Dedifferentiated amniotic fluid mesenchymal stem cell (primary cell): ENCODE measurements around the gene PARM1.
"Not testable (repeated sequence)": the region's sequence is repeated elsewhere in the genome, so short reads cannot be mapped to it uniquely, and the experiment has no call there.

Experiments used
- DNase-seq: peaks from one replicate; pipeline ENCODE4 v3.0.0-alpha.2; 2016; ENCODE audit errors: extremely low spot score

The PARM1 gene

DNA sequence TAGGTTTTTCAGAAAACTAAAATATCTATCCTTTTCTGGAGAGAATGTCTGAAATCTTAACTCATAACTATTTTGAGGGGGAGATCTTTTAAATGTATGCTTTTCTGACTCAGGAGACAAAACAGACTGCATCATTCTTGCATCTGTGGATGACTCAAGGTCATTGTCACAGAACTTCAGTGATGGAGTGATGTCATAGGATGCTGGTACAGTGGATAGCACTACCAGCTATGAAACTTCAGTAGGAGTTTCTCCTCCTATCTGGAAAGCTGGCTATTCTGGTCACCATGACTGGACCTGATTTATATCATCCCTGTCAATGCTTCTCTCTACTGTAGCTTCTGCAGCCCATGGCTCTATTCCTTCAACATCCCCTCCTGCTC, 50.3 kb downstream of the PARM1 start:
- DNase-seq, result no peak

DNA sequence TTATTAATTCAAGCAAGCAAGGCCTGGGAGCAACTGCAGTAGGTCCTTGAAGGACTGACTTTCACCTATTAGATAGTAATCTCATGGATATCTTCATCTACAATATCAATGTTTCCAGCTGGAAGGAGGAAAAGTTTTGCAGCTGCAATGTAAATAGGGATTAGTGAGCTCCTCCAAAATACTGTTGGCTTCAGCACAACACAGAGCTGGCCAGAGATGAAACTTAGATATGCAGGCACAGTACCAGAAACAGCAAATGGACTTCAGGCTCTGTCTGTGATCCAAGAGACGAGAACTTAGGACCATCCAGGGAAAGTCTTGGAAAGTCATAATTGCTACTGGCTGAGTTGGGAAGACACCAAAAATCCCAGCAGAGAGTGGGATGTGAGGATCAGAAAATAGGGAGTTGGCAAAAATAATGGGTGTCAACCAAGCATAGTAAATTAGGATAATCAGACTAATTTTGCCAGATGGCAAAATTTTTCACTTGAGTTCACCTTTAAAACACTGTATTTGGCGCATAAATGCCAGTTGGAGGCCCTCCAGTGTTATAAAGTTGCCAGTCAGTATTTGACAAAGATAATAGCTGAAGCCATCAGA, 57.5 kb downstream of the PARM1 start:
- DNase-seq, result no peak

DNA sequence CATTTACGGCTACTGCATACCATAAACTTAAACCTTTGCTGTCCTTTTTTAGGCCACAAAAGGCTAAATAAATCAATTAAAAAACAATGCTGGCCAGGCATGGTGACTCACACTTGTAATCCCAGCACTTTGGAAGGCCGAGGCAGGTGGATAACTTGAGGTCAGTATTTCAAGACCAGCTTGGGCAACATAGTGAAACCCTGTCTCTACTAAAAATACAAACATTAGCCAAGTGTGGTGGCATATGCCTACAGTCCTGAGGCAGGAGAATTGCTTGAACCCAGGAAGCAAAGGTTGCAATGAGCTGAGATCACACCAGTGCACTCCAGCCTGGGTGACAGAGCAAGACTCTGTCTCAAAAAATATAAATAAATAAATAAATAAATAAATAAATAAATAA, 61.5 kb downstream of the PARM1 start:
- DNase-seq, result not testable (repeated sequence)

DNA sequence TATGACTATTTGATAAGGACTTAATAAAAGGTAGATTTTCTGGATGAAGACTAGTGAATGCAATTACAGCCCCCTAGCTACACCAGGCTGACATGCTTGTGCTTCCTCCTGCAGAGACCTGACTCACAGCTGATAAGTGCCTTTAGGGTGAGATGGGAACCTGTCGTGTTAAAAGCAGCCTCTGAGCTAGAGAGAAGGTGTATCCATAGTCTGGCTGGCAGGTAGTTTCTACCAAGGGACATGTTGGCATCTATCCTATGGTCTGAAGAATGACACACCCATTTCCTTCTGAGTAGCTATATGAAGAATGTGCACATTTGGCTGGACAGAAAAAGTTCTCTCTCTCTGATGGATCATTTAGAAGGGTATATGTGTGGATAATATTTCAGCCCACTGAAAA, 64.1 kb downstream of the PARM1 start:
- no peak for DNase-seq

DNA sequence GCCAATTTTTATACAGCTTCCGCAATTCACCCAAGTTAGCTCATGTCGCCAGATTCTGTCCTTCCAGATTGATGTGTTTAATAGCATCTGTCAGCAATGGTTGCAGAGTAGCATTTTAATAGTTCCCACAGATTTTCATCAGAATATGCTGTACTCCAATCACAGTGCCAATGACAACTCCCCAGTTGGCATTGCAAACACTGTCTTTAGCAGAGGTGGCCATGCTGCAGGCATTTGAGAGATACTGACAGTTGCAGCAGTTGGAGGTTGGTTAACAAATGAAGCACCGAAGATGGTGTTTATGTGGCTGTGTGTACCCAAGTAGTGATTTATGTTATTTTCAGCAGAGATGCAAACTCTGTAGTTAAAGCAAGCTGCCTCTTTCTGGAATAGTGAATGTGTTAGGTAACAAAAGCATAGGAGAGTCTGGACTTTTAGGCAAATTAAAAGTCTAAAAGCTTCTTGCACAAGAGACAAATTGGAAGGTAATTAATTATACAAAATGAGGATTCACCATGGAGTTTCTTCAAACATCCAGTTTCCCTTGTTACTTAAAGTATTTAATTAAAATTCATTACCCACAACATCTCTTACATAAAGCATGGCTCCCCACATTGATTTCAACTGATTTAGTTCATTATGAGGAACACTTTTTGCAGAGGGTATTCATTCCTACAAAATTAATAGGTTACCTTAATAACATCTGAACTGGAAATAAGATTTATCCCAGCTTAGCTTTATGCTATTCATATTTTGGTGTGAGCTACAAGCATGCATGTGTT, 65.2 kb downstream of the PARM1 start:
- no peak for DNase-seq

DNA sequence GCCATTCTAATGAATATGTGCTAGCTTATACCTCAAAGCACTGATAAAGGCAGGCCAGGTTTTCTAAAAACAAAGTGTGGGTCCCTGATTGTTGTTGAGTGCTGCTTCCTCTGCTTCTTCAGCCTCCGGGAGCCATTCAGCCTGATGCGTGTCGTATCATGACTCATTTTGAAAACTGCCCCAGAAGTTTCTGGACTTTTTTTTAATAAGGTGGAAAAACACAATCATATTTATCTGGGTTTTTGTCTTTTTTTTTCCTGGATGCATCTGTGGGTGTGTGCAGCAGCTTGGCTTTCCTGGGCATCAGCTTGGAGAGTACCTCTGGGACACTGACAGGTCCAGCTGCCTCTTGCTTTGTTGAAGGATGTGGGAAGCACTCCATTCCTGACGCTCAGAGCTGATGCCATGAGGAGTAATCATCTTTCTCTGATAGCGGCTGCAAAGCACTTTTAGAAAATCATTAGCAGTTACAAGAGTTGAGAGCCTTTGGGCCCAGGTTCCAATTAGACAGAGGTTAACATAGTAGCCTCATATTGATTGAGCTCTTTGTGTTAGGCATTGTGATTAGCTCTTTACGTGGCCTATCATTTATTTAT, 66.9 kb downstream of the PARM1 start:
- DNase-seq, result no peak

DNA sequence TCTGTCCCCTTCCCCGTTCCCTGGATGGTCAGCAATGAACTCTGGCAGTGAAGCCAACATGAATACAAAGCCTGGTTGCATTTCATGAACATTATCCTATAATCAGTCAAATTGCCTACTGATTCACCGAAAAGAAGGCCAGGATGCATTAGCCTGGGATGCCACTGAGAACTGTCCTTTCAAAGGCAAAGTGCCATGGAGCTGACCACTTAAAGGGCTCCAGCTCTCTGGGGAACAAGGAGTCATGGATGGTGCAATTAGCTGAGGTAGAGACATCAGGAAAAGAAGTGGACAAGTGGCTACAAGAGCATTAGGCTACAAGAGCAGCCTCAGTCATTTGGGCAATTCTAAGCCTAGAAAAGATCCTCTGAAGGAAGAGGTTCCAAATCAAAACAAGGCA, 69.0 kb downstream of the PARM1 start:
- no peak for DNase-seq

DNA sequence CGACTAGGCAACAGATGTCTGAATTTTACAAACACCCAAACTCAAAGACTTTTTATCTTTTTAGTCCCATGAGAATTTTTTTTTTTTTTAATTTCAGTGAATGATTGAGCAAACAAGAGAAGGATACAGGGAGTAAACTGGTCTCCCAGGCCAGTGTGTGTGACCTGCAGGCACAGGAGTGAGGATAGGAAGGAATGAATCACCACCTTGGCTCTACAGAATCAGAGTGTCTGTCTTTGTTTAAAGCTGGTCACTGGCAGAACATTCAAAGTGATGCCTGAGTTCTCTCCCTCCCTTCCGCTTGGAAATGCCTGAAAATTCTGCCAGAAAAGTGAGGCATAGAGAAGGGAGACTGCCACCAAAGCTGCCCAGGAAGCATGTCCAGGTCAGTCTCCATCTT, 69.5 kb downstream of the PARM1 start:
- no peak for DNase-seq

DNA sequence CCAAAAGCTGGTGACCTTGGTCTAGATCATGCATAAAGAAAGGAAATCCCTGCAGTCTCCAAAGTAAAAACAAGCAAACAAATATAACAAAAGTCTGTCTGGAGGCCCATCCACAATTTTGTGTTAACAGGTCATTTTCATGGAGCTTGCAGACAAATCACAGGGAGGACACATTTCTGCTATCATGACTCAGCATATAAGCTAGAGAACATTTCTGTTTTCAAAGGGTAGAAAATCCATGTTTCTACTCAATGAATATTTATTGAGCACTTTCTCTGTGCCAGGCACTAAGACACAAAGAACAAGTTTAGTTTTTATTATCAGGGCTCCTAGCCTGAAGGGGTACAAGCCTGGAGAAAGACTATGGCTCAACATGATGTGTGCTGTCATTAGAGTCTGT, 71.1 kb downstream of the PARM1 start:
- DNase-seq, result no peak

DNA sequence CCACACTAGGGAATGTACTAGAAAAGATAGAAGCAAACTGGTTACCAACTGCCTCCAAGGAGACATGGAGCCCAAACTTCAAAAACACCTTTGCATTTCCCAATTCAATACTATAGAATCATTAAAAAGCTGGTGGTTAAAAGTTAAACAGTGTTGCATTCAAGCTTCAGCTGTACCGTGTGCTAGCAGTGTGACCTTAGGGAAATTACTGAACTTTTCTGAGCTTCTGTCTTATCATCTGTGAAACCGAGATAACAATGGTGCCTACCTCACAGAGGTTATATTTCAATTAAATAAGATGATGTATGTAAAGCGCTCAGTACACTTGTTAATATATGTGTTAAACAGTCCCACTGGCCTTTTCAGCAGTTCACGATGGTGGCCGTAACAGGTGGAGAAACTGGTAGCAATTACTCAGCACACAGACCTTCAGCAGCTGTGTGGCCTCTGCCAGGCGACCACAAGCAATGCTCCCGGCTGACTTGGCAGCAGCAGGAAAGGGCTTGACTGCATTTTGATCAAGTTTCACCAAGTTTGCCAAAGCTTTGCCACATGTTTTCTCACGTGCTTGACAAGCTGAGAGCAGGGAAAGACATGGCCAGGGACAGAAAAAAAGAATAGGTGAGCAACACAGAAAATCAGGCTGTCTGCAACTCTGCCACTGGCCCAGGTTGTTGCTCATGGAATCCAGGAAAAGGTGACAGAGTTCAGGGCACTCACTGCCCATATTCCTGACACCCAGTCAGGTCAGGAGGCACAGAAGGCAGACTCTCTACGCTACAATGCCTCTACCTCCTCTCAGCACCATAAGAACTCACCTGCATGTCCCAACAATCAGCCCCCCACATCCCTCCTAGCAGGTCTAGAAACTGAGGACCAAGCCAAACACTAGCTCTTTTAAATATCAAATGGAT, 72.1 kb downstream of the PARM1 start:
- no peak for DNase-seq

DNA sequence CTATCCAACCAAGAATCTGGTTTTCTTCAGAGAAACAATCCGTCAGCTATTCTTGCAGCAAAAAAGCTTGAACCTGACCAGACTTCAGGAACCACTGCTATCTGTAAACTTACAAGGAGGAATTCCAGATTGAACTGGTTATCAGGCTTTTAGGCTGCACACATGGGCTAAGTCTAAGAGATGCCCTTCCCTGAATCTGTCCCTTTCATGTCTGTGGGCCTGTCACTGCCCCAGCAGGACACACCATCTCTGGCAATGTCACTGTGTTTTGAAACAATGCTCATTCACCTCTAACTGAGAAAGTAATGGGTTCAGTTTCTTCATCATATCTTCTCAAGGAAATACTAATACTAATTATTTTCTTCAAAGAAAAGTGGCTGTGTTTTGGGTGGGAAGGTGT, 72.8 kb downstream of the PARM1 start:
- no peak for DNase-seq

DNA sequence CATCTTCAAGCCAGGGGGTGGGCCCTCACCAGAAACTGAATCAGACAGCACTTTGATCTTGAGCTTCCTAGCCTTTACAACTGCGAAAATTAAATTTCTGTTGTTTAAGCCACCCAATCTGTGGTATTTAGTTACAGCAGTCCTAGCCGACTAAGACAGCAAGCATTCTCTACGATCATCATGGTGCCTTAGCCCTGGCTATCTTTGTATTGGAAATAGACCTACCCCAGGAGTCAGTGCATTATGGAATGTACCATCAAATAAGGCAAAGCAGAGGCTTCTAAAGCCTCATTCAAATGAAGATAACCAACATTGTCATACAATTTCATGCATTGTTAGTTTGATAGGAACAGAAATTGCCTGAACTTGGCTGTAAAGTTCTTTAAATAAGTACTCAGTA, 75.0 kb downstream of the PARM1 start:
- DNase-seq, result no peak

DNA sequence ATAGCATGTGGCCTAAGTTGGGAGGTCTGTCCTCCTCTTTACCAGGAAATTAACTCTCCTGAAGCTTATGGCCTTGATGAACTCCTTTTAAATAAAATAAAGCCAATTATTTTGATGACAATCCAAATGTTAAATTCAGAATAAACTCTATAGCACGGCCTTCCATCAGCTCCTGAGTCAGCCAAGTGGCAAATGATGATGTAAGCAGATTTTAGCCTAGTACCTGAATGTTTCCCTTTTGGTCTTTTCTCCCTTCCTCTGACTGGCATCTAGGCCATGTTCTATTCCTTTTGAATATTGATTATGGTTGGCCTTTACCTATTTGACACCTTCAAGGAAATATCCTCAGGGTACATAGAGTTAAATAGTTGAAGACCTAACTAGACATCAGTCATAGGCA, 76.2 kb downstream of the PARM1 start:
- DNase-seq, result no peak

DNA sequence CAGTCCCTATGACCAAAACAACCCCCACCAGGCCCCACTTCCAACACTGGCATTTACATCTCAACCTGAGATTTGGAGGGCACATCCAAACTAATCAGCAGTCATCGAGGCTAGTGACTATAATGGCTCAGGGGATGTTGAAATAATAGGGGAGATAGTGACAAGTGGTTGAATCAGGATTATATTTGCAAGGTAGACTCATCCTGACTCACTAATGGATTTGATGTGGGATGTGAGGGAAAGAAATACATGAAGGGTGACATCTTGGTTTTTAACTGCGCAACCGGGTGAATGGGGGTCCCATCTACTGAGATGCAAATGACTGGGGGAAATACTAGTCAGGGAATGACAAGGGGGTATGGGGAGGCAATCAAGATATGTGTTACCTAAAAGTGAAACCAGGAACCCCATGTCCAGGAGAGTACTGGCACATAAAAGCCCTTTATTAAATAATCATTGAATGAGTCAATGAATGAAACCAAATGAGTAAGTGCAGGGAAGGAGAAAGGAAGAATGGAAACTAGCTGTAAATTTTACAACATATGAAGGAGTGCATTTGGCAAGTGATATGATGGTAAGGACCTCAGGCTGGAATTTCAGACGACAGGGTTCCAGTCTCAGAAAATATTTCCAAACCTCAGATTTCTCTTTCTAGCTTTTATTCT, 78.3 kb downstream of the PARM1 start:
- DNase-seq, result no peak

DNA sequence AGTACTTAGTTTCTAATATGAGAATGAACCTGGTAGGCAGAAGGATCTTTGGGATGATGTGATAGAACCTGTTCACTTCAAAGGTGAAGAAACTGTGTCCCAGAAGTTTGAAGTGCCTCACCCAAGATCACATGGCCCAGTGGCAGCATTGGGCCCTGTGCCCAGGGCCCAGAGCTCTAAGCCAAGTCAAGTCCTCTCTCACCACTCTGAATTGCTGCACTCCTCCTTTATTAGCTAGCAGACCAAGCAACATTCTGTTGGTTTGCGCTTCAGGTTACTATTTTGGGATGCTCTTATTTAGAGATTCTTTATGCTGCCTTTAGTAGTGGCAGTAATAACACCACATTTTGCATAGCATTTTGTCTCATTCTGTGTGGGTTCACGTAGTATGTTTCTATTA, 82.7 kb downstream of the PARM1 start:
- DNase-seq, result no peak

DNA sequence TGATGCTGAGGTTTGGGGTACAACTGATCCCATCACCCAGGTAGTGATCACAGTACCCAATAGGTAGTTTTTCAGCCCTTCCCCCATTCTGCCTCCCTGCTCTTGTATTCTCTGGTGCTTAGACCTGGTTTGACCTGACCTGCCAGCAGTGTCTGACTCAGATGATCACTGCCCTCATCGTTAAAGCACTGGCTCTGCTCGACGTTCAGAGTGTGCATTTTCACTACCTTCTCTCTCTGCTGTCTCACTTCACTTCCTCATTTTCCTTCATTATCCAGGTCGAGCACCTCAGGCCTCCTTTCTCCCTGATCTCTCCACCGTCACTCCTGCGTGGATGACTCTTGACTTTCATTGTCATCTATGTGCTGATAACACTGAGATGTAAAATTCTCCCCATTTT, 83.6 kb downstream of the PARM1 start:
- DNase-seq, result no peak

DNA sequence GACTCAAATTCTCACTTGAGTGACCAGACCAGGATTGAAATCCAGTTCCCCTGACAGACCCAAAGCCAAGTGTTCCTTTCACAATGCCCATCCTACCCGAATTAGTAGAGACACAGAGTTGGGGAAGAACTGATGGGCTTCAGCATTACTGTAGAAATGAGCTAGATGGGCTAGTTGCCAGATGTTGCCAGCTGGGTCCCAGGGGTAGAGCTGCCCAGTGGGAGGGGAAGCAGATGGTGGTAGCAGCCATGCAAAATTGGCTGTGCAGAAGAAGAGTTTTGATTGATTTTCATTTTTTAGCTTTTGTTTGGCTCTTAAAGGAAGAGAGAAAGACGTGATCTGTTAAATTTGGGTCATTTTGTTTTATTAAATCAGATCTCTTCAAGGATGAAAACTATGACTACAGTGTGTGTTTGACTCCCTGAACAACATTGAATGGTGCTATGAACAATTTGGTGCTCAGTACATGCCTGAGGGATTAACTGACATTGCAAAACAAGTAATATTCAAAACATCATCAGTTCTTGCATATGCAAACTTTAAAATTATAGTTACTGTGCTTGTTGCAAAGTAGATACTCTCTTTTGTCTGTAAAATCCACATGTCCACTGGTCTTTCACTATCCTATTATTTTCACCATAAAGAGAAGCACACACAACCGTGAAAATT, 86.0 kb downstream of the PARM1 start:
- no peak for DNase-seq

DNA sequence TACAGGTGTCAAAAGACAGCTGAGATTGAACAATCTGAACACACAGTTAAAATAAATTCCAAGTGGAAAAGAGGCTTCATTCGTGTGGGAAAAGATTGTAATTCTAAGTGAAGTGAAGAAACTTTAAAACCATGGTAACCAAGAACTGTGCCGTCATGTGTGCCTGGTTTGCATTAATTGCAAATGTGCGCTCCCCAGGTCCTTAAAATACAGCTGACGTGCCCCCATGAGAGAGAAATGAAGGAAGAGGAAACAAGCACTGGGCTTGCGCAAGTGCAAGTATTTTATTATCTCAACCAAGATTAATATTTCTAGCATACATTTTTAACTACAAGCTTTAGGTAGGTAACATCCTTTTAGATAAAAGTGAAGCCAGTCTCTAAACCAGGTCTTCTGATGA, 92.5 kb downstream of the PARM1 start:
- no peak for DNase-seq

DNA sequence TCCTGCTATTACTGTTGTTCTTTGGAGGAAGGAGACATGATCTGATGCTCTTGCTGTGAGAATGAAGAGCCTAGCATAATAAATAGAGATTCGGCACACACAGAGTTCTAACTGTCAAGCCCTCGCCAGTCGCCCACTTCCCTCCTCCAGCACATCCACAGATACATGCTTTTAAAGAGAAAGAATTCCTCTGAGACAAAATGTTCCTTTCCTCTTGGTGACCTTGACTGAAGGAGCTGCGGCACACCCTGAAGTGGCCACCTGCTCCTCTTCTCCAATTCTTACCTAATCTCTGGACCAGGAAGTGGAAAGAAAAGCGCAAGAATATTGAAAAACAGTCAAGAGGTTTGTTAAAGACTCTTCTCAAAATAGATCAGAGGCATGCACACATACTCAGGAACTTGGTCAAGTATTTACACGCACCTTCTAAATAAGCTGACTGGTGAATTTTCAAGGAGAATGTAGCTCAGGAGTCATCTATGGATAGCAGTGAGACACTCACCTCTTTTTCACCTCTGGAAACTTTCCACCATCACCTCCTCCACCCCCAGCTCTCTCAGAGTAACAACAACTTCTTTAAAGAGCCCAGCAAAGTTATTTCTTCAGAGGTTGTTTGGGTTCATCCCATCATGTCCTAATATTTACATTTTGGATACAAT, 95.4 kb downstream of the PARM1 start:
- no peak for DNase-seq

DNA sequence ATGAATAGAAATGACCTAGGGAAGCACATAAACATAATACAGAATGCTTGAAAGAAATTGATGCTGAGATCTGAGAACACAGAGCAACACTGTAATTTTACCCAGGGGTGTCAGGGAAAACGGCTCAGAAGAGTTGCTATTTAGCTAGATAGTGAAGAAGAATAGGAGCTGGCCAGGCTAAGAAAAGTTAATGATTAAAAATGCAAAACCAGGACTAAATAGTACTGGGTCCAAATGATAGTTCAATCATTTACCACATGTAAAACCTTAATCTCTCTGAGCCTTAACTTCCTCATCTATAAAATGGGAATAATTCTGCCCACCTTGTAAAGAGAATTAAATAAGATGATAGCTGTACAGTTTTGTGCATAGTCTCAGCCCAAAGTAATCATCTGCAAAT, 97.1 kb downstream of the PARM1 start:
- DNase-seq, result no peak
